Activated CD4-positive, alpha-beta memory T cell treated with anti-CD3 and anti-CD28 coated beads for 36 hours (primary cell): Measurements from ENCODE around the gene DLGAP4. TPM values are rescaled to one million over a fixed set of nuclear protein-coding genes. Genes with fewer than 3 reads are reported as not detected.
A peak's percentile ranks its signal among the peaks of the same experiment; 100 is the strongest.

Experiments used
- CTCF ChIA-PET: fragments of 350-600 bp; sonication (Branson Sonifier 250); formaldehyde crosslinking; loops from one replicate; lab custom pipeline; 2021; ENCODE audit warnings: antibody characterized with exemption, inconsistent platforms; lab: Charles Lee
- POLR2A ChIA-PET: fragments of 350-600 bp; sonication (Branson Sonifier 250); formaldehyde crosslinking; loops from one replicate; lab custom pipeline; 2021; ENCODE audit warnings: antibody characterized with exemption; lab: Charles Lee
- DNase-seq: peaks from one replicate; pipeline ENCODE4 v3.0.0-alpha.2; 2020
- H3K27ac Mint-ChIP-seq: one replicate; pipeline ENCODE4 v1.8.0; 2021; ENCODE audit warnings: mixed read lengths
- H3K27me3 Mint-ChIP-seq: one replicate; pipeline ENCODE4 v1.8.0; 2021; ENCODE audit warnings: mixed read lengths
- H3K36me3 Mint-ChIP-seq: one replicate; pipeline ENCODE4 v1.8.0; 2021; ENCODE audit warnings: mixed read lengths
- H3K4me1 Mint-ChIP-seq: one replicate; pipeline ENCODE4 v1.8.0; 2021; ENCODE audit warnings: low read depth, mixed read lengths
- H3K4me3 Mint-ChIP-seq: one replicate; pipeline ENCODE4 v1.8.0; 2021; ENCODE audit warnings: mild to moderate bottlenecking, mixed read lengths
- H3K9me3 Mint-ChIP-seq: one replicate; pipeline ENCODE4 v1.8.0; 2021; ENCODE audit warnings: mixed read lengths
- intact Hi-C: fragments of 100-400 bp; cut with micrococcal nuclease; formaldehyde crosslinking; loops from one replicate; pipeline ENCODE4 v1.15.1; 2023
- total RNA-seq, 2 experiments: library from RNA; stranded (reverse); gene quantifications; one replicate each; pipeline ENCODE4 v1.2.3, GENCODE V29; 2021

The DLGAP4 gene, protein sequence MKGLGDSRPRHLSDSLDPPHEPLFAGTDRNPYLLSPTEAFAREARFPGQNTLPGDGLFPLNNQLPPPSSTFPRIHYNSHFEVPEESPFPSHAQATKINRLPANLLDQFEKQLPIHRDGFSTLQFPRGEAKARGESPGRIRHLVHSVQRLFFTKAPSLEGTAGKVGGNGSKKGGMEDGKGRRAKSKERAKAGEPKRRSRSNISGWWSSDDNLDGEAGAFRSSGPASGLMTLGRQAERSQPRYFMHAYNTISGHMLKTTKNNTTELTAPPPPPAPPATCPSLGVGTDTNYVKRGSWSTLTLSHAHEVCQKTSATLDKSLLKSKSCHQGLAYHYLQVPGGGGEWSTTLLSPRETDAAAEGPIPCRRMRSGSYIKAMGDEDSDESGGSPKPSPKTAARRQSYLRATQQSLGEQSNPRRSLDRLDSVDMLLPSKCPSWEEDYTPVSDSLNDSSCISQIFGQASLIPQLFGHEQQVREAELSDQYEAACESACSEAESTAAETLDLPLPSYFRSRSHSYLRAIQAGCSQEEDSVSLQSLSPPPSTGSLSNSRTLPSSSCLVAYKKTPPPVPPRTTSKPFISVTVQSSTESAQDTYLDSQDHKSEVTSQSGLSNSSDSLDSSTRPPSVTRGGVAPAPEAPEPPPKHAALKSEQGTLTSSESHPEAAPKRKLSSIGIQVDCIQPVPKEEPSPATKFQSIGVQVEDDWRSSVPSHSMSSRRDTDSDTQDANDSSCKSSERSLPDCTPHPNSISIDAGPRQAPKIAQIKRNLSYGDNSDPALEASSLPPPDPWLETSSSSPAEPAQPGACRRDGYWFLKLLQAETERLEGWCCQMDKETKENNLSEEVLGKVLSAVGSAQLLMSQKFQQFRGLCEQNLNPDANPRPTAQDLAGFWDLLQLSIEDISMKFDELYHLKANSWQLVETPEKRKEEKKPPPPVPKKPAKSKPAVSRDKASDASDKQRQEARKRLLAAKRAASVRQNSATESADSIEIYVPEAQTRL
- 10 to 100 TPM; 18.5 to 18.8 TPM for total RNA-seq

DNA sequence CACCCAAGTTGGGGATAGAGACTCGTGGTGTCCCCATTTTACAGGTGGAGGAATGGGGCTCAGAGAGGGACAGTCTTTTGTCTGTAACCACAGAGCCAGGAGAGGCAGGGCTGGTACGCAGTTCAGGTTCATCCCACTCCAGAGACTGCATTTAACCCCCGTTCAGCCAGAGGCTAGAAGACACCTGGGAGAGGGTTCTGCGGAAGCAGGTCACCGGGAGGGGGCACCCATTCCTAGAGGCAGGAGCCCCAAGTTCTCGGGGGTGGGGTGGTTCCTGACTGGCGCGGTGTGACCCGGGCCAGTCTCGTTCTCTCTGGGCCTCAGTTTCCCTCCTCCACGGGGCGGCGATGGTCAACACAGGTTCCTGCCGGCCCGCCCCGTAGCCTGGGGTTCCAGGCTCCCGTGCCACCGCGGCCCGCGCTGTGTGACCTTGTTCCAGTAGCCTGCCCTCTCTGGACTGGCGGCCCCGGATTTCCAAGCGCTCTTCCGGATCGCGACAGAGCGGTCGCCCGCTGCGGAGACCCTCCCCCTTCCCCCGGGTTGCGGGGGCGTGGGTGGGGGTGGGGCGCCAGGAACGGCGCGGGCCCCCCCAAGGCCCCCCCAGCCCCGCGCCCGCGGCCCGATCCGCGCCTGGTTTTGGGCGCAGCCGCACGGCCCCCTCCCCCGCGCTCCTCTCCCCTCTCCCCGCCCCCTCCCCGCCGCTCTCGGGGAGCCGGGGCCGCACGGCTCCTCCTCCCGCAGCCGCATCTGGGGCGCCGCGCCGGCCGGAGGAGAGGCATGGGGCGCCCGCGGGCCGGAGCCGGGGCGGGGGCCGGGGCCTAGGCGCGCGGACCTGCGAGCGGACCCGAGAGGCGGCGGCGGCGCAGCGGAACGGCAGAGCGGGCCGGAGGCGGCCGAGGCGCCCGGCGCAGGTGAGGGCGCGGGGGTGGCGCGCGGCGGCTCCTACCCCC lies at the start of gene DLGAP4:
TSS of gene DLGAP4 (plus strand) at position 738 of the 950 bp plus-strand sequence. CDS start 125,379 bp downstream, outside the sequence.
- peak; percentile 21 for DNase-seq
- H3K9me3 Mint-ChIP-seq = no peaks in the 10 kb centered on the region
- ChIA-PET POLR2A (no interaction called here), CTCF (interaction anchor here (0.6 kb wide), 1 partner anchor 42 kb away, joined by 5 read pairs; no protein-coding TSS in a partner anchor)
- H3K4me1 Mint-ChIP-seq = peaks cover 3% of the 10 kb centered on the region
- peak within 1 kb of the TSS; percentile 24 for H3K4me3 Mint-ChIP-seq
- H3K27ac Mint-ChIP-seq = no peak within 1 kb of the TSS
- intact Hi-C loops = no loop called here
- peaks cover 50% of the 10 kb centered on the region for H3K27me3 Mint-ChIP-seq
- no peaks in the 10 kb centered on the region for H3K36me3 Mint-ChIP-seq

DNA sequence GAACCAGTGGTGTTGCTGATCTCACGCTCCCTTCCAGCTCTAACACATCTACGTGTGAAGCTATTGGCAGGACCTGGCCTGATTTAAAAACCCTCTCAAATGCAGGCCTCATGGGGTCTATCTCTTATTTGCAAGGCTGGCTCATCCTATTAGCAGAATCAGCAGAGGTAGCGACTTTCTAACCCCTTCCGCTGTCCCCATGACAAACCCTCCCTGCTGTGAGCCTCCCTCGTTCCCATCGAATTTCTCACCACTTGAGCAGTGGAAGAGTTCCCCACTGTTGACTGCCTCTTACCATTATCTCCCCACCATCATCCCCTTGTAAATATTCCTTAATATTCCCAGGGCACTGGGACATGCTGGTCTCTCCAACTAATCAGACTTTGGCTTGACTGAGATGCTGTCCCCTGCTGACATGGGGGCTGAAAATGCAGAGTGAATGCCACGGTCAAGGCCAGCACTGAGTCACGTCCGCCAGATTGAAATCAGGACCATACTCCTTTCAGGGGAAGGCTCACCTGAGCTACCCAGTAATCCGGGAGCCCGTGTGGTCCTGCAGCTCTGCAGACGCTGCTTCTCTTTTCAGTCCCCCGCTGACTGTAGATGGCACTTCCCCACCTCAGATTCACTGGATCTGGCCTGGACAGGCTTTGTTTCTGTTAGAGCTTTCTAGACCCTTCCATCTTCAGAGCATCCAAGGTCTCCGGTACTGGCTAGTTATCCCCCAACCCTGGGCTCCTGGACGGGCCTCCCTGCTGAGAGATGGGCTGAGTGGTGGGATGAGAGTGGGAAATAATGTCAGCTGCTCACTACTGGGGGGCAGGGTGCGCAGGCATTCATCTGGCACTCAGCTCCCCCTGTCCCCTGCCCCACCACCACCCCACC lies 46.7 kb upstream of the DLGAP4 start:
- Mint-ChIP-seq H3K36me3 (peaks cover 7% of the 10 kb centered on the region), H3K27ac (no peak overlapping the region), H3K27me3 (no peaks in the 10 kb centered on the region), H3K4me3 (no peak overlapping the region), H3K4me1 (no peaks in the 10 kb centered on the region), H3K9me3 (no peaks in the 10 kb centered on the region)
- no peak for DNase-seq
- intact Hi-C loops = no loop called here
- ChIA-PET CTCF (no interaction called here), POLR2A (no interaction called here)

DNA sequence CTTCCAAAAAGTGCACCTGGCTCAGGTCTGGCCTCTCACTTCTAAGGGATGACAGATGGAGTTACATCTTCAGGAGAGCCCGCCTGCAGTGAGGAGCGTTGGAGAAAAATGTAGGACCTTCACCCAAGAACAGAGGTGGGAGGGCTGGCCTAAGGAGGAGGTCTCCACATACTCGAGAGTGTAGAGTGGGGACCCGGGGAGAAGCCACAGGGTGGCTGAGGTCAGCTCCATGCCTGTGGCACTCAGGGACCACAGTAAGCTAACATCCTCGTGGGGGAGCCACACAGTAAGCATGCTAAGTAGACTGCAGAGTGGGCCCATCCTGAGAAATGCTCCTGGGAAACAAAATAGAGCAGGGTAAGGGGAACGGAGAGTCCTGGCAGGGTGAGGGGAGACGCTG lies 45.8 kb upstream of the DLGAP4 start:
- CTCF ChIA-PET = no interaction called here
- Mint-ChIP-seq H3K36me3 (peaks cover 7% of the 10 kb centered on the region), H3K4me3 (no peak overlapping the region), H3K27me3 (no peaks in the 10 kb centered on the region), H3K27ac (no peak overlapping the region), H3K4me1 (no peaks in the 10 kb centered on the region), H3K9me3 (no peaks in the 10 kb centered on the region)
- DNase-seq = no peak
- intact Hi-C loops = no loop called here
- POLR2A ChIA-PET = no interaction called here

DNA sequence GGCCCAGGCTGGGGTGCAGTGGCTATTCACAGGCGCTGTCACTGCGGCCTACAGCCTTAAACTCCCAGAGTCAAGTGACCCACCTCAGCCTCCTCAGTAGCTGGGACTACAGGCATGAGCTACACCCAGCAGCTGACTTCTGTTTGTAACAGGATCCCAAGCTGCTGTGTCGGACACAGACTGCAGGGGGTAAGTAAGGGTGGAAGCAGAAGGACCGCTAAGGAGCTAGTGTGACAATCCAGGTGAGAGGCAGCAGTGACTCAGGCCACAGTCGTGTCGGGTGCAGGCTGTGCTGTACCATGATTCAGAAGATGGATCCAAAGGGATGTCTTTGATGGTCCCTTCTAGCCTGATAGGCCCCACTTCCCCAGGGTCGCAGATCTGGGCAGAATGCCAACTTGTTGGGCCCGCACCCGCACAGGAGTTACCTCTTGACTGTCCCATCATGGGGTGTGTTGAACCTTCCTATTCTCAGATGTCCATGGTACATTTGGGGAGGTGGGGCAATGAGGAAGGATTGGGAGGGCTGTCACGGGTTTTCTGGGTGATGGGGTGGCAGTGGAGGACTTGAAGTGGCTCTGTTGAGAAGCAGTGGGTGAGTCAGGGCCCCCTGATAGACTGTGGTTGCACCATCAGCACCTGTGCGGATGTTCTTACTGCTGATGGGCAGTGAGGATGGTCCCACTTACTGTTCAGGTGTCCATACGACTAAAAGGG lies 44.6 kb upstream of the DLGAP4 start:
- ChIA-PET CTCF (no interaction called here), POLR2A (no interaction called here)
- H3K36me3 Mint-ChIP-seq = no peaks in the 10 kb centered on the region
- H3K9me3 Mint-ChIP-seq = no peaks in the 10 kb centered on the region
- no peak overlapping the region for H3K27ac Mint-ChIP-seq
- H3K27me3 Mint-ChIP-seq = no peaks in the 10 kb centered on the region
- no peak for DNase-seq
- intact Hi-C loops = no loop called here
- H3K4me3 Mint-ChIP-seq = no peak overlapping the region
- no peaks in the 10 kb centered on the region for H3K4me1 Mint-ChIP-seq

DNA sequence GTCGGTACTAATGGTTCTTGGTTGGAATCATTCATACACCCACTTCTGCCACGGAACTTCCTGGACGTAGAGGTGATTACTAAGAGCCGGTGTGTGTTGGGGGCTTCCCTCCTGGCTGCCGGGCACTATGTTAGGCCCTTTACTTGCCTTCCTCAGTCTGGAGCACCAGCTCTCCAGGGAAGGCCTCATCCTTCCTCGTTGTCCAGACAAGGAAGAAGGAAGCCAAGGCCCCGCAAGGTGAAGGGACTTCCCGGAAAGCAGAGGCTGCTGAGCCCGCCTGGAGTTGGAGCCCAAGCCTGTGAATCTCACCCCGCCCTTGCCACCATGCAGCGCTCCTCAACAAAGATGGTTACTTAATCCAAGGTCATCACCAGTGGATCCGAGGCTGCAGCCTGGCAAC lies 43.7 kb upstream of the DLGAP4 start:
- Mint-ChIP-seq H3K27ac (no peak overlapping the region), H3K4me3 (no peak overlapping the region), H3K27me3 (no peaks in the 10 kb centered on the region), H3K9me3 (no peaks in the 10 kb centered on the region), H3K4me1 (no peaks in the 10 kb centered on the region), H3K36me3 (no peaks in the 10 kb centered on the region)
- CTCF ChIA-PET = no interaction called here
- POLR2A ChIA-PET = no interaction called here
- intact Hi-C loops = no loop called here
- no peak for DNase-seq

DNA sequence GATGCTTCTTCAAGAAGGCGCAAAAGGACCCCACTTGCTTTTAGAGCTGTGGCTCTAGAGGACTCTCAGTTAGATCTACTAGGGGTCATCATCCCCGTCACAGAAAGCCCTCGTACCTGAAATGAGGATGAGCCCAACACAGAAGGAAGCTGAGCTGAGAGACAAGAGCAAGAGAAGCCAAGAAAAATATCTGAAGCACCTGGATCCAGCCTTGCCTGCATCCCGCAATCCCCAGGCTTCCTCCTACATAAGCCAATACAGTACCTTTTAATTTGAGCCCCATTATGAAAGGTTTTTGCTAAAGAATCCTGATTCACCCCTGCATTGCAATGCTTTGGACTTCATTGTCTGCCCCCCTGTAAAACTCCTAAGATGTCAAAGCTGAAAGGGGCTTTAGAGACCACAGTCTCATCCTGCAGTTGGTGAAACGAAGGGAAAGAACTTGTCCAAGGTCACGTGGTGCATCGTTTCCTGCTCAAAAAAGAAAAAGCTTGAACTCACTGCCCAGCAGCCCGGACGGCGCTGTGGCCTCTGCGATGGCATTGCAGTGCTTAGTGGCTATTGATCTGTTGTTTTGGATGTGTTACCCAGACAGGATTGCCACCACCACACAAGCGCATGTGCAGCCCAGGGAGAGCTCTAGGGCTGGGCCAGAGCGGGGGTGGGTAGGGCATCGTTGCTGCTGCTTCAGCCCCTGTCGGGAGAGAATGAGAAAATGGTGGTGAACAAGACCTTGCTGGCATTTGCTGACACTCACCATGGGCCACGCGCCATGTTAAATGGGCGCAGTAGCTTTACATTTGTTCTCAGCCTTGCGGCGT lies 41.5 kb upstream of the DLGAP4 start:
- Mint-ChIP-seq H3K4me3 (no peak overlapping the region), H3K36me3 (no peaks in the 10 kb centered on the region), H3K27me3 (no peaks in the 10 kb centered on the region), H3K4me1 (no peaks in the 10 kb centered on the region), H3K9me3 (no peaks in the 10 kb centered on the region), H3K27ac (no peak overlapping the region)
- intact Hi-C loops = no loop called here
- POLR2A ChIA-PET = no interaction called here
- no peak for DNase-seq
- CTCF ChIA-PET = interaction anchor here (1.7 kb wide), 1 partner anchor 62 kb away, joined by 5 read pairs; no protein-coding TSS in a partner anchor

DNA sequence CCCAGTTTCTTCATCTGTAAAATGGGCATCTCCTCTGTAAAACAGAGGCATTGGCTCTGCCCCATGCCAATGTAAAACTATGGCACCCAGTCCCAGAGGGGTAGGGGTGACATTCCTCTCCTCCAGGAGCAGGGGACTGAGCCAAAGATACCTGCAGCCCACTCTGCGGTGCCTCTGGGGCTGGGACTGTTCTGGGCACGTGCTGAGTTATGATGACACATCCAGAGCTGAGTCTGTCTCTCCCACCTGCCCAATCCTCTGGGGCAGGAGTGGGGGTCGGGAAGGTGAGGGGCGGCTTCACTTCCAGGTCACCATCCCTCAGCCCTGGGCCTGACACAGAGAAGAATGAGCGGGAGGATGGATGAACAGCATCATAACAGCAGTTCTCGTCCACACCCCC lies 40.0 kb upstream of the DLGAP4 start:
- ChIA-PET CTCF (no interaction called here), POLR2A (no interaction called here)
- Mint-ChIP-seq H3K4me3 (no peak overlapping the region), H3K9me3 (no peaks in the 10 kb centered on the region), H3K4me1 (no peaks in the 10 kb centered on the region), H3K27ac (no peak overlapping the region), H3K36me3 (no peaks in the 10 kb centered on the region), H3K27me3 (no peaks in the 10 kb centered on the region)
- DNase-seq = no peak
- intact Hi-C loops = no loop called here

DNA sequence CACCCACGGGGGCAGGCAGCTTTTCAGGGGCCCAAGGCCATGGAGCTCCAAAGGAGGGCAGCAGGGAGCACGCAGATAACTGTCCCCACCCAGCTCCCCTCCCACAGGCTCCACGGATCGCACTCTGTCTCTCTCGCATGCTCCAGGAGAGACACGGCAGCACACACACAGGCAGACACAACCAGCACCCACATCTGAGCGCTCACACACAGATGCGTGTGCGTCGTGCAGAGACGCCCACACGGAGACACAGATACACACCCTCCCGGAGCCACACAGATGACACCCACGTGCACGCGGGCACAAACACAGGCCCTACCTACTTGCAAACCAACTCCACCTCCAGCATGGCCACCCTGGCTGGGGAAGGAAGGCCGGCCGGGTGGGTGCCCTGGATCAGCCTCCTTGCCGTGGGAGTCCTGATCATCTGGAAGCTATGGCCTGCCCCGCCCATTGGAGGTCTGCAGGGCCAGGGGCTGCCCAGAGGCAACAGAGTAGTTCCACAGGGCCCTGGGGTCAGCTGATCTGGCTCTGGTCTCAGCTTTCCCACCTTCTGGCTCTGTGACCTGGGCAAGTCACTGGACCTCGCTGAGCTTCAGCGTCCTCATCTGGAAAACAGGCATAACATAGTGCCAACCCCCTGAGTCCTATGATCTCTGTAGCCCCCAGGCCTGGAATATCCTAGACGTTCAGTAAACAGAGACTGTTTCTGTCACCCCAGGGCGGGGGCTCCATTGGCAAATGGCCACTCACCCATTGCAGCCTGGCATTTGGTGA lies 38.3 kb upstream of the DLGAP4 start:
- Mint-ChIP-seq H3K27me3 (no peaks in the 10 kb centered on the region), H3K9me3 (no peaks in the 10 kb centered on the region), H3K27ac (no peak overlapping the region), H3K4me1 (no peaks in the 10 kb centered on the region), H3K36me3 (no peaks in the 10 kb centered on the region), H3K4me3 (no peak overlapping the region)
- ChIA-PET POLR2A (no interaction called here), CTCF (no interaction called here)
- intact Hi-C loops = no loop called here
- DNase-seq = no peak

DNA sequence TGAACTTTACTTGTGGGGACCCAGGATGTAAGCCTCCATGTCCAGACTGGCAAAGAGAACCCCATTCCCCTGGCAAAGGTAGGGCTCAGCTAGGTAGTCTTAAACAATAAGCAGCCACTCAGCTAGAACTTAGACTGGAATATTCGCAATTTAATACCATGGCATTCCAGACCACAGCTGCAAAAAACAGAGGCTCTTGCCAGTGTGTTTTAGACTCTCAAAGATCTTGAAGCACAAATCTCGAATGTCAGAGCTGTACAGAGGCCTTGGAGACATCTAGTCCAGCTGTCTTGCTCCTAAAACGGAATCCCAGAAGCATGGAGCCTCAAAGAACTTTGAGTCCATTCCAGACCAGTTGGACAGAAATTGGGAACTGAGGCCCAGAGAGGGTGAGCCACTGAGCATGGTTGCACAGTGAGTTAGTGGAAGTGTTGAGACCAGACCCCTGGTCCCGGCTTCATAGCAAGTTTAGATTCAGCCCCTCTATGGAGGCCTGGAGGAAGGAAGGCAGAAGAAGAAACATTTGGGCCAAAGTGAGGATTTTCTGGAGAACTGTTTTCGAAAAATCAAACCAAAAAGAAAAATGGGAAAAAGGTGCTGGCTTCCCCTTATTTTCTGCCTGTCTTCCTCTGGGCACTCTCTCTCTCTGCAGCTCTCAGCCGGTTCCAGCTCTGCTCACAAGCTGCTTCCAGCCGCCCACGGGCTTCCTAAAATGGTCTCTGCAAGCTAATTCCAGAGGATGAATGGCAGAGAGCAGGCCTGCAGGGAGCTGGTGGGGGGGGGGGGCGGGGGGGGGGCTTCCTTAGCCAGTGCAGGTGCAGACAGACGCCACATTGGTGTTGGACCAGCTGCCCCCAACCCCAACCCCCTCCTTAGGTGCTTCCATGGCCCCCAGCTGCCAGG lies 37.4 kb upstream of the DLGAP4 start:
- intact Hi-C loops = no loop called here
- POLR2A ChIA-PET = no interaction called here
- Mint-ChIP-seq H3K27ac (no peak overlapping the region), H3K4me3 (no peak overlapping the region), H3K4me1 (no peaks in the 10 kb centered on the region), H3K9me3 (no peaks in the 10 kb centered on the region), H3K27me3 (peaks cover 5% of the 10 kb centered on the region), H3K36me3 (no peaks in the 10 kb centered on the region)
- CTCF ChIA-PET = no interaction called here
- no peak for DNase-seq
